Germinal center (tissue), 1 donor: Measurements from ENCODE around the gene CXCL8.
"Not testable (repeated sequence)": the region's sequence is repeated elsewhere in the genome, so short reads cannot be mapped to it uniquely, and the experiment has no call there.

Experiments used
- DNase-seq: peaks from one replicate; pipeline ENCODE4 v3.0.0; 2012; ENCODE audit warnings: mixed read lengths, low spot score

Gene CXCL8

GRCh38 chr4:73740353-73740778, at the start of gene CXCL8:
CXCL8 (plus strand) TSS chr4:73740569; CDS start chr4:73740659, 90 bp downstream.
- no peak for DNase-seq

- DNase-seq, result not testable (repeated sequence)
Observed at GRCh38 chr4:73691201-73691600, 49.2 kb upstream of the CXCL8 start.

- no peak for DNase-seq
Observed at GRCh38 chr4:73691759-73692158, 48.6 kb upstream of the CXCL8 start.

GRCh38 chr4:73692254-73692653, 48.1 kb upstream of the CXCL8 start:
- DNase-seq, result no peak

GRCh38 chr4:73692701-73693100, 47.7 kb upstream of the CXCL8 start:
- DNase-seq, result no peak

GRCh38 chr4:73693811-73694210, 46.6 kb upstream of the CXCL8 start:
- no peak for DNase-seq

- no peak for DNase-seq
Observed at GRCh38 chr4:73698217-73698616, 42.2 kb upstream of the CXCL8 start.

GRCh38 chr4:73701116-73701515, 39.3 kb upstream of the CXCL8 start:
- DNase-seq, result no peak

GRCh38 chr4:73702796-73703287, 37.5 kb upstream of the CXCL8 start:
- DNase-seq, result no peak

- no peak for DNase-seq
Observed at GRCh38 chr4:73703320-73703719, 37.0 kb upstream of the CXCL8 start.

GRCh38 chr4:73704314-73705055, 35.9 kb upstream of the CXCL8 start:
- no peak for DNase-seq

- no peak for DNase-seq
Observed at GRCh38 chr4:73705056-73705432, 35.3 kb upstream of the CXCL8 start.

- no peak for DNase-seq
Observed at GRCh38 chr4:73705721-73706120, 34.6 kb upstream of the CXCL8 start.

GRCh38 chr4:73706811-73707210, 33.6 kb upstream of the CXCL8 start:
- DNase-seq, result no peak

- DNase-seq, result no peak
Observed at GRCh38 chr4:73707269-73707875, 33.0 kb upstream of the CXCL8 start.

GRCh38 chr4:73707918-73708577, 32.3 kb upstream of the CXCL8 start:
- no peak for DNase-seq

- no peak for DNase-seq
Observed at GRCh38 chr4:73709451-73710033, 30.8 kb upstream of the CXCL8 start.

- DNase-seq, result no peak
Observed at GRCh38 chr4:73710094-73710493, 30.3 kb upstream of the CXCL8 start.

- DNase-seq, result no peak
Observed at GRCh38 chr4:73711989-73712388, 28.4 kb upstream of the CXCL8 start.

- DNase-seq, result no peak
Observed at GRCh38 chr4:73713650-73714049, 26.7 kb upstream of the CXCL8 start.

- no peak for DNase-seq
Observed at GRCh38 chr4:73714647-73715046, 25.7 kb upstream of the CXCL8 start.

- no peak for DNase-seq
Observed at GRCh38 chr4:73715659-73716058, 24.7 kb upstream of the CXCL8 start.
